Stimulated activated CD8-positive, alpha-beta memory T cell treated with anti-CD3 and anti-CD28 coated beads, Interleukin-15, amount 100 ng/mL, for 4 hours (primary cell): ENCODE measurements around the gene HRCT1.
"Not testable (repeated sequence)": the region's sequence is repeated elsewhere in the genome, so short reads cannot be mapped to it uniquely, and the experiment has no call there.

Experiments
- DNase-seq, 2 donors: peaks; one replicate each; pipeline ENCODE4 v3.0.0-alpha.2; 2020; ENCODE audit warnings: low read depth in 2 of 2

HRCT1 gene

DNA sequence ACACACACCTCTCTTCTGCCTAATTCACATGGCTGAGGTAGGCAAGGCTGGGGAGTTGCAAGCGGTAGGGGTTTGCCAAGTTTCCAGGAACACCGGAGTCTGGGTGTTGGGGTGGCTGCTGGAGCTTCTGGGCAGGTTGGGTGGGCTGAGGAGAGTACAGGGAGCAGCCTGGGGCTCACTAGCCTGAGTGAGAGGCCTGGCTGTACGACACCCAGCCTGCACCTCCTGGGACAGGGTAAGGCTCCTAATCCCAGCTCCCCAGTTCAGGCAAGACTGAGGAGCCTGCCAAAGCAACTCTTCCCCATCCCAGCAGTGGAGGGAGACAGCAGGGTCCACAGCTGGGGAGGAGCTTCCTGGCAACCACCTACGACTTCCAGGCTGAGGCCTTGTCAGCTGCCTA is 11.3 kb downstream of the HRCT1 start:
- DNase-seq = no peak

- no peak for DNase-seq
Observed at GRCh38 chr9:35918780-35919179, 12.8 kb downstream of the HRCT1 start.

DNA sequence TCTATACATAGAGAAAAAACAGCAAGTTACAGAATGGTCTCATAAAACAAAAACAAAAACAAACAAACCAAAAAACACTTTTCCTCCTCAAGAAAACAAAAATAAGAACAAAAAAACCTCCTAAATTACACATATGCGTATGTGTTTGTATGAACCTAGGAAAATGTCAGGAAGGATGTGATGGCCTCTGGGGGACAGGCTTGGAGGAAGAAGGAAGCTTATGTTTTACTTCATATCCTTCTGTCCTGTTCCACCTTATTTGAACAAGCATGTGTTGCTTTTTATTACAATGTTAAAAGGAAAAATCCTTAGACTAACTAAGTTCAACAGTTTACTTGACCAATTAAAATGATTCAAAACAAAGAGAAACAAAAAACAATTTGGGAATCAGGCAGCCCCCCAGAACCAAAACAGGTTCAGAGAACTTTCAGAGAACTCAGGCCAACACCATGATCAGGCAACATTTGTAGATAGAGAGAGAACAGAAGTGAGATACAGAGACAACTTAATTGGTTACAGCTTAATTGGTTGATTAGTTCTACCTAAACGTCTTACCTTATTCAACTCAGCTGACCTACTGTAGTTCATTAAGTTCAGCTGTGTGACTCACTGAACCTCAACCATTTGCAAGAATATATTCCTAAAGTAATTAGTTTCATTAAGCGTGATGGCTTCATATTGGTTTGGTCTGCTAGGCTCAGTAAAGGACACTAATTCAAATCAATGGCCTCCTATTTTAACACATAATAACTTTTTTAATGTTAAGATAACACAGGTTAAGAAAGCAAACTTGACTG is 13.4 kb downstream of the HRCT1 start:
- DNase-seq = no peak

GRCh38 chr9:35920051-35920620 is 14.1 kb downstream of the HRCT1 start:
- DNase-seq = no peak

GRCh38 chr9:35923598-35923926 is 17.6 kb downstream of the HRCT1 start:
- DNase-seq = no peak

DNA sequence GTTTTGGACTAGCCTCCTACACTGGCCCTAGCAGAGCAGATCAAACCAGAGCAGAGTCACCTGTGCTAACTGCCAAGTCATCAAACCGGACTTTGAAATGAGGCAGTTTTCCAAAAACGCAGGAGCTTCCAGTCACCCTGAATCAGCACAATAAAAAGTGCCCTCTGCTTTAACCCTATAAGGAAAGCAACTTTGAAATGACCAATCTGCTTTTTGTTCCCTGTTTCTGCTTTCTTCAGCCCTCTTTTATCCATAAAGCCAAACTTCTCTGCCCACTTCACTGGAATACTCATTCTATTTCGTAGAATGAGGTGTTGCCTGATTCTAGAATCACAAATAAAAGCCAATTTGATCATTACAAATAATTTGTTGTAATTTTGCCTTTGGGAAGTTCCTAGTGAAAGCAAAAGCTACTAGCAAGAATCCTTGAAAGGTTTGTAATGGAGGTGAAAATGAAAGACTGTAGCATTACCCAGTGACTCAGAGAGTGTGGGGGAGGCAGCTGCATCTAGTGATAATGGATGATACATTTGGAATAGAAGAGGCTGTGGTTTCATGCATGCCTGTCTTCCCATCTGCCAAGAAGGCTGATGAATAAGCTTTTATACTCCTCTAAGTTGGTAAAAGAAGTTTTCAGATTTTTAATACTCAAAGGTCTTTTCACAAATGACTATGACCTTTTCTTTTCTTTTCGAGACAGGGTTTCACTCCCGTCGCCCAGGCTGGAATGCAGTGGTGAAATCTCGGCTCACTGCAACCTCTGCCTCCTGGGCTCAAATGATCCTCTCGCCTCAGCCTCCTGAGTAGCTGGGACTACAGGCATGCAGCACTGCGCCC is 18.1 kb downstream of the HRCT1 start:
- no peak for DNase-seq

DNA sequence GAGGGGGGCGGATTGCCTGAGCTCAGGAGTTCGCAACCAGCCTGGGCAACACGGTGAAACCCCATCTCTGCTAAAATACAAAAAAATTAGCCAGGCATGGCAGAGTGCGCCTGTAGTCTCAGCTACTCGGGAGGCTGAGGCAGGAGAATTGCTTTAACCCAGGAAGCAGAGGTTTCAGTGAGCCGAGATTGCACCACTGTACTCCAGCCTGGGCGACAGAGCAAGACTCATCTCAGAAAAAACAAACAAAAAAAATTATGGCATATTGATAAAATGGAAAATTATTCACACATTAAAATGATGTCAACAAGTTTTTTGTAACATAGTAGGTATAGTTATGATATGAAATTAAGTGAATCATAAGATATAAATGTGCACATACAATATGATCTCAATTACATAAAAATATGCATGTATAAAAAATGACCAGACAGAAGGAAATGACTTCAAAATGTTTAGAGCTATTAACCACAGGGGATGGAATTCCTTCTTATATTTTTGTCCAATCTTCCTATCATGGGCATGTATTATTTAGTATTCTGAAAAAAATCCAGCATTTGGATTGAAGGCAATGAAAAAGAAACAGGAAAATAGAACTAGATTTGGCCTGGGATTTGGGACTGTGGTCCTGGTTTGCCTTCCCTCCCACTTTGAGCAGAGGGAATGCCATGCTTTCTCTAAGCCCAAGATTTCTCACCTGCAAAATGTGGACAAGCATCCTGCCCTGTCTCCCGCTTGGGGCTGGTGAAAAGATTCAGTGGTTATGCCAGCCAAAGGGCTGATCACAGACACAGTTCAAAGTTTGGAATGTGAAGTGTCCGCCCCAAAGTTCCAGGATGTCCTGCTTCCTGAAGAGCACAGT is 22.8 kb downstream of the HRCT1 start:
- DNase-seq = no peak

DNA sequence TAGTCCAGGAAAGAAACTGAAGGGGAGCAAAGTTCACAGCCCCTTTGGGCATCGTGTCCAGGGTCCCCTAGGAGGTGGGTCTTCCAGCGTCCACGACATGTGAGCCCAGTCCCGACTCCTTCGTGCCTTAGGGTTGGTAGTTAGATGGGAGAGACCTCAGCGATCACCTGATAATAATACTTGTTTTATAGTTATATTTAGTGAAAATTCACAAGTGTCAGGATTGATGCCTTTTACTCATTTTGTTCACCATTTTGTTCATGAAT is 23.4 kb downstream of the HRCT1 start:
- DNase-seq = no peak

- no peak for DNase-seq
Observed at GRCh38 chr9:35930521-35930920, 24.5 kb downstream of the HRCT1 start.

GRCh38 chr9:35930989-35931388 is 25.0 kb downstream of the HRCT1 start:
- DNase-seq = no peak

- no peak for DNase-seq
Observed at GRCh38 chr9:35932735-35933134, 26.7 kb downstream of the HRCT1 start.

DNA sequence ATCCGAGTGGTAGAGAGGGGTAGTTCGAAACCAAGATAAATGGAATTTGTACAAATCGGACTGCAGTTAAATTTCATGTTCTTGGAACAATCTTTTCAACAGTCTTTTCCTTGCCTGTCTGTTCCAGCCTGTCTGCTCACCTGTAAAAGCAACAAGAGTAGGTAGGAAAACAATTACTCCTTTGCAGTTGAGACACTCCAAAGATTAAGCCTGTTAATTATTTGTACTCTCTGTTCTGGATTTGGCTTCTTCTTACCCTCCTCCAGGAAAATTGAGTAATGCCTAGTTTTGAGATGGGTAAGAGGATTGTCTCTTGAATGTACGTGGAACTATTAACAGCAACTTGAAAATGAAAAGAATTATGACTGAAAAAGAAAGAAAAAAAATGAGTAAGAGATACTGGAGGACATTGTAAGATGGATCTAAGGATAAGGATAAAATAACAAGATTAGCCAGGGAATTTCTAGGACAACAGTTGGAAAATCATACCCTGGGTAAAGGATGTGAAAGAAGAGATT is 27.6 kb downstream of the HRCT1 start:
- no peak for DNase-seq

DNA sequence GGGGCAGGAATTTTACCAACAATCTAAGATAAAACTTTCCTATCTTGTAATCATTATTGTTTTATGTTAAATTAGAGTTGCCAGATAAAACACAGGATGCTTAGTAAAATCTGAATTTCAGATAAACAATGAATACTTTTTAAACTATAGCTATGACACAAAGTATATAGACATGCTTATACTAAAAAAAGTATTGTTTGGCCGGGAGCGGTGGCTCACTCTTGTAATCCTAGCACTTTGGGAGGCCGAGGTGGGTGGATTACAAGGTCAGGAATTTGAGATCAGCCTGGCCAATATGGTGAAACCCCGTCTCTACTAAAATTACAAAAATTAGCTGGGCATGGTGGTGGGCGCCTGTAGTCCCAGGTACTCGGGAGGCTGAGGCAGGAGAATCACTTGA is 28.1 kb downstream of the HRCT1 start:
- DNase-seq = not testable (repeated sequence)

GRCh38 chr9:35935261-35935660 is 29.3 kb downstream of the HRCT1 start:
- no peak for DNase-seq

DNA sequence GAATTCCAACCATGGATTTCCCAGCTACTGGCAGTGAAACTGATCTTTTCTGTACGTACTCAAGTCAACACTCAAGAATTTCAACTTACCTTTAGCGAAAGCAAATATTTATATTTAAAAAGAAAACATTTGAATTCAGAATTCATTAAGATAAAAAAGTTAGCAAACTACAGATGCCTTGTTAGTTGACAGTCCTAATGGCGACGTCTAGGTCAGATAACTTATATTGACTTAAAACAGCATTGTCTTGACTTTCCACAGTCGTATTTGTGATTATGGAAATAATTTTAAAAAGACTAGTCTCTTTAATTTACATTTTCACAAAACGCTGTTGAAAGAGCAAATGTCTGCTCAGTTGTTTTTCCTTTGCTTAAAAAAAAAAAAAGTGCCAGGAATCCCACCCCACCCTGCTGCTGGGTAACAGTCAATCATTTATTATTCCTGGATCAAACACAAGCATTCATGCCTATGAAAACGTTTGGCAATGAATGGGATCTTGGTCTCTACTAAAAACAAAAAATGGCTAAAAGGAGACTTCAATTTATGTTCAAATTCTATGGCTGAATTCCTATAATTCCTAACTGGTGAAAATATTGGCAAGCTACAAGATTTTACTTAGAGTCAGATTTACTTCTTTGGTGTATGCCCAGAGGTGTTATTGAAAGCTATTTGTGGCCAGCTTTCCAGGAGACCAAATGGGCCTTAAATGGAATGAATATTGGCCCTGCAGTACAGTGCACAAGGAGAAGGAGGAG is 29.9 kb downstream of the HRCT1 start:
- no peak for DNase-seq

GRCh38 chr9:35937227-35937626 is 31.2 kb downstream of the HRCT1 start:
- no peak for DNase-seq

DNA sequence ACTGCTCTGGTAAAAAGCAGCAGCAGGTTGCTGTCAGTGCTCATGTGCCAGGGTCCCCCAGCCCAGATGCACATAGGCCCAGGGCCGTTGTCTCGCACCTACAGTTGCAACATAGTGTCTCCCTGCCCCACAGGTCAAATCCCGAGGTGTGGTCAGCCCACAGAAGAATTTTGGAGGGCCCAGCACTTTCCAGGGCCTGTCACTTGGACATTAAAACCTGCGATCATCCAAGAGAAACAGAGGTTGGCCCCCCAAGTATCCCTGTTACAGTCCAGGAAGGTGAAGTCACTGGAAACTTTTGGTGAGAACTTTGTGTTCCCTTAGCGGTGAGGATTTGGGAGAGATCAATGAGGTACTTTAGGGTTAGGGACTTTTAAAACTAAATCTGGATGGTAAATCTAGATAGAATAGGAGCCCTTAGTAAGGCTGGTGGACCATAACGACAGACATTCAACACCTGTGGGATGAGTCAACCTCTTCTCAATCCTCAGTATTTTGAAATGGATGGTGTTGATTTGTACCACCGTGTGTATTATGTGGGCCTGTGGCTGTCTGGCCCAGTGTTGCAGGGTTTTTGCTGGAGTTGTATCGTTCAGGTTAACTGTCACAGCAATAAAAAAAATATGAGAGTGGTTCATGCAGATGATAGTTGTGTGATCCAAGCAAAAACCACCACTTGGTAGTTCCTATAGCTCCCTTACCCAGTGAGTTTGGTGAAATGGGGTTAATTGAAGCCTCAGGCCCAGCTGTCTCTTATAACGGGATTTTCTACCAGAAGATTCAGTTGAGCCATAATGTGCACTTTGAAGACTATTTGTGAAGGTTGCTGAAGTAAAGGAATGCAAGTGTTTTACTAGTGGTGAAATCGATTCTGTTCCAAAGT is 32.7 kb downstream of the HRCT1 start:
- DNase-seq = no peak

DNA sequence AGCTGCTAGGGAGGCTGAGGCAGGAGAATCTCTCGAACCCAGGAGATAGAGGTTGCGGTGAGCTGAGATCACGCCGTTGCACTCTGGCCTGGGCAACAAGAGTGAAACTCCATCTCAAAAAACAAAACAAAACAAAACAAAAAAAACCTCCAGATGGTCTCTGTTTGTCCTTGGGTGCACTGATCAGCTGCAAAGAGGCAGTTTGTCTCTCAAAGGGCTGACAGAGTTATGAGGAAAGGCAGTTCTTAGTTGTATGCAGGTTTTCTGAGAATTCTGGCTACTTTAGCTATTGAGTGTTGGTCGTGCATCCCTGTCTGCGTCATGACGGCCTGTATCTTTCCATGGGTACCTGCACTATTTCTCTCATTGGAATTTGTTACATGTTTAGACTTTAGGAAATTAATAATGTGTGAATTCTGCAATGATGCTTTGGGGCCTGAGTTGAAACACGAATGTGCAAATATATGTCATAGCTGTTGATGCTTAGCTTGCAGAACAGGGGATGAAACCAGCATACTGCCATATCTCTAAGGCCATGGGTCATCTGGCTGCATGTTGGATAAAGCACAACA is 33.8 kb downstream of the HRCT1 start:
- DNase-seq = no peak

- no peak for DNase-seq
Observed at GRCh38 chr9:35940458-35941407, 34.7 kb downstream of the HRCT1 start.
